OCI-LY1 (cell line): Measurements from ENCODE around the gene DDO.

Experiments used
- H2AFZ ChIP-seq: fragments of 200-600 bp; sonication (generic), shearing (Covaris generic); 2 replicates; pipeline ENCODE4 v1.6.0; 2014; ENCODE audit warnings: antibody characterized with exemption, mild to moderate bottlenecking, low read length
- H3F3A ChIP-seq: fragments of 200-600 bp; sonication (generic), shearing (Covaris generic); 2 replicates; pipeline ENCODE4 v1.6.0; 2014; ENCODE audit warnings: mild to moderate bottlenecking, antibody characterized with exemption, low read length, moderate library complexity; ENCODE audit not compliant: insufficient read depth
- H3K27ac ChIP-seq: fragments of 200-600 bp; sonication (generic); 2 replicates; pipeline ENCODE4 v1.5.1; 2014; ENCODE audit warnings: low read length, mixed run types, mild to moderate bottlenecking, low read depth; ENCODE audit not compliant: poor library complexity, severe bottlenecking
- H3K27me3 ChIP-seq: fragments of 200-600 bp; sonication (generic); 2 replicates; pipeline ENCODE4 v1.6.0; 2014; ENCODE audit warnings: antibody characterized with exemption, mild to moderate bottlenecking, low read length, moderate library complexity; ENCODE audit not compliant: insufficient read depth
- H3K36me3 ChIP-seq: fragments of 200-600 bp; sonication (generic); 2 replicates; pipeline ENCODE4 v1.6.1; 2014; ENCODE audit warnings: mild to moderate bottlenecking, antibody characterized with exemption, low read length, moderate library complexity, mixed read lengths; ENCODE audit not compliant: insufficient read depth
- H3K4me1 ChIP-seq: fragments of 200-600 bp; sonication (generic); 2 replicates; pipeline ENCODE4 v1.5.1; 2014; ENCODE audit warnings: mild to moderate bottlenecking, low read length, moderate library complexity; ENCODE audit not compliant: insufficient read depth, severe bottlenecking
- H3K4me2 ChIP-seq: fragments of 200-600 bp; sonication (generic), shearing (Covaris generic); 2 replicates; pipeline ENCODE4 v1.6.1; 2014; ENCODE audit warnings: low read length
- H3K4me3 ChIP-seq: fragments of 200-600 bp; sonication (generic); 2 replicates; pipeline ENCODE4 v1.5.1; 2014; ENCODE audit warnings: low read length, low read depth, mild to moderate bottlenecking, mixed read lengths; ENCODE audit not compliant: poor library complexity, severe bottlenecking
- H3K79me2 ChIP-seq: fragments of 200-600 bp; shearing (Covaris generic); 2 replicates; pipeline ENCODE4 v1.6.1; 2016; ENCODE audit warnings: mixed run types, low read length, mixed read lengths; ENCODE audit not compliant: insufficient read depth
- H3K9ac ChIP-seq: fragments of 200-600 bp; sonication (generic), shearing (Covaris generic); 2 replicates; pipeline ENCODE4 v1.6.1; 2014; ENCODE audit warnings: mild to moderate bottlenecking, low read length, mixed read lengths
- H3K9me2 ChIP-seq: fragments of 200-600 bp; sonication (generic), shearing (Covaris generic); 2 replicates; pipeline ENCODE4 v1.6.1; 2014; ENCODE audit warnings: low read depth, mild to moderate bottlenecking, low read length, mixed read lengths
- H3K9me3 ChIP-seq: fragments of 200-600 bp; shearing (Covaris generic); 2 replicates; pipeline ENCODE4 v1.6.1; 2014; ENCODE audit warnings: low read length, mixed read lengths
- H4K20me1 ChIP-seq: fragments of 200-600 bp; sonication (generic), shearing (Covaris generic); 2 replicates; pipeline ENCODE4 v1.6.0; 2016; ENCODE audit warnings: mild to moderate bottlenecking, low read length; ENCODE audit not compliant: insufficient read depth
- CTCF ChIP-seq: fragments of 200-600 bp; sonication (generic), shearing (Covaris generic); IDR thresholded peaks from 2 replicates; pipeline ENCODE4 v1.5.1; 2017; ENCODE audit warnings: mild to moderate bottlenecking, antibody characterized with exemption, low read length, moderate library complexity, mixed read lengths
- EZH2 ChIP-seq: fragments of 200-600 bp; sonication (generic), shearing (Covaris generic); IDR thresholded peaks from 2 replicates; pipeline ENCODE4 v1.8.0; 2017; ENCODE audit warnings: borderline replicate concordance, mixed run types, mild to moderate bottlenecking, antibody characterized with exemption, low read length, moderate library complexity, mixed read lengths

DDO gene

GRCh38 chr6:110447761-110448160 lies 32.4 kb upstream of the DDO start:
- Histone ChIP-seq H3K9me3 (no peaks in the 10 kb centered on the region), H3K79me2 (no peaks in the 10 kb centered on the region), H3K27ac (no peak overlapping the region), H3K27me3 (no peaks in the 10 kb centered on the region), H3K4me2 (no peak overlapping the region), H3K9ac (no peak overlapping the region), H2AFZ (no peak overlapping the region), H3K4me3 (no peak overlapping the region), H4K20me1 (no peaks in the 10 kb centered on the region), H3K4me1 (no peaks in the 10 kb centered on the region), H3K9me2 (no peaks in the 10 kb centered on the region), H3K36me3 (no peaks in the 10 kb centered on the region), H3F3A (no peaks in the 10 kb centered on the region)
- TF ChIP-seq EZH2 (no peak), CTCF (no peak)

GRCh38 chr6:110446405-110446804 lies 31.0 kb upstream of the DDO start:
- Histone ChIP-seq H3K4me3 (no peak overlapping the region), H3K79me2 (no peaks in the 10 kb centered on the region), H3F3A (no peaks in the 10 kb centered on the region), H3K9me2 (no peaks in the 10 kb centered on the region), H3K9me3 (no peaks in the 10 kb centered on the region), H4K20me1 (no peaks in the 10 kb centered on the region), H2AFZ (no peak overlapping the region), H3K27me3 (no peaks in the 10 kb centered on the region), H3K4me2 (no peak overlapping the region), H3K9ac (no peak overlapping the region), H3K4me1 (no peaks in the 10 kb centered on the region), H3K36me3 (no peaks in the 10 kb centered on the region), H3K27ac (no peak overlapping the region)
- TF ChIP-seq EZH2 (no peak), CTCF (no peak)

GRCh38 chr6:110440026-110440425 lies 24.7 kb upstream of the DDO start:
- no peaks in the 10 kb centered on the region for H3K36me3 ChIP-seq
- H4K20me1 ChIP-seq, result no peaks in the 10 kb centered on the region
- H3K9me2 ChIP-seq, result no peaks in the 10 kb centered on the region
- H3K27ac ChIP-seq, result no peak overlapping the region
- H3K4me3 ChIP-seq, result no peak overlapping the region
- H2AFZ ChIP-seq, result no peak overlapping the region
- no peaks in the 10 kb centered on the region for H3K4me1 ChIP-seq
- H3F3A ChIP-seq, result no peaks in the 10 kb centered on the region
- H3K27me3 ChIP-seq, result no peaks in the 10 kb centered on the region
- H3K9ac ChIP-seq, result no peak overlapping the region
- TF ChIP-seq CTCF, result no peak
- no peak for TF ChIP-seq EZH2
- H3K79me2 ChIP-seq, result no peaks in the 10 kb centered on the region
- H3K4me2 ChIP-seq, result no peak overlapping the region
- no peaks in the 10 kb centered on the region for H3K9me3 ChIP-seq
